ENCODE data around the gene DRC7. TPM values are rescaled to one million over a fixed set of nuclear protein-coding genes. Genes with fewer than 3 reads are reported as not detected.
A peak's percentile ranks its signal among the peaks of the same experiment; 100 is the strongest.

Gene DRC7, protein sequence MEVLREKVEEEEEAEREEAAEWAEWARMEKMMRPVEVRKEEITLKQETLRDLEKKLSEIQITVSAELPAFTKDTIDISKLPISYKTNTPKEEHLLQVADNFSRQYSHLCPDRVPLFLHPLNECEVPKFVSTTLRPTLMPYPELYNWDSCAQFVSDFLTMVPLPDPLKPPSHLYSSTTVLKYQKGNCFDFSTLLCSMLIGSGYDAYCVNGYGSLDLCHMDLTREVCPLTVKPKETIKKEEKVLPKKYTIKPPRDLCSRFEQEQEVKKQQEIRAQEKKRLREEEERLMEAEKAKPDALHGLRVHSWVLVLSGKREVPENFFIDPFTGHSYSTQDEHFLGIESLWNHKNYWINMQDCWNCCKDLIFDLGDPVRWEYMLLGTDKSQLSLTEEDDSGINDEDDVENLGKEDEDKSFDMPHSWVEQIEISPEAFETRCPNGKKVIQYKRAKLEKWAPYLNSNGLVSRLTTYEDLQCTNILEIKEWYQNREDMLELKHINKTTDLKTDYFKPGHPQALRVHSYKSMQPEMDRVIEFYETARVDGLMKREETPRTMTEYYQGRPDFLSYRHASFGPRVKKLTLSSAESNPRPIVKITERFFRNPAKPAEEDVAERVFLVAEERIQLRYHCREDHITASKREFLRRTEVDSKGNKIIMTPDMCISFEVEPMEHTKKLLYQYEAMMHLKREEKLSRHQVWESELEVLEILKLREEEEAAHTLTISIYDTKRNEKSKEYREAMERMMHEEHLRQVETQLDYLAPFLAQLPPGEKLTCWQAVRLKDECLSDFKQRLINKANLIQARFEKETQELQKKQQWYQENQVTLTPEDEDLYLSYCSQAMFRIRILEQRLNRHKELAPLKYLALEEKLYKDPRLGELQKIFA
- total RNA-seq: not detected

DNA sequence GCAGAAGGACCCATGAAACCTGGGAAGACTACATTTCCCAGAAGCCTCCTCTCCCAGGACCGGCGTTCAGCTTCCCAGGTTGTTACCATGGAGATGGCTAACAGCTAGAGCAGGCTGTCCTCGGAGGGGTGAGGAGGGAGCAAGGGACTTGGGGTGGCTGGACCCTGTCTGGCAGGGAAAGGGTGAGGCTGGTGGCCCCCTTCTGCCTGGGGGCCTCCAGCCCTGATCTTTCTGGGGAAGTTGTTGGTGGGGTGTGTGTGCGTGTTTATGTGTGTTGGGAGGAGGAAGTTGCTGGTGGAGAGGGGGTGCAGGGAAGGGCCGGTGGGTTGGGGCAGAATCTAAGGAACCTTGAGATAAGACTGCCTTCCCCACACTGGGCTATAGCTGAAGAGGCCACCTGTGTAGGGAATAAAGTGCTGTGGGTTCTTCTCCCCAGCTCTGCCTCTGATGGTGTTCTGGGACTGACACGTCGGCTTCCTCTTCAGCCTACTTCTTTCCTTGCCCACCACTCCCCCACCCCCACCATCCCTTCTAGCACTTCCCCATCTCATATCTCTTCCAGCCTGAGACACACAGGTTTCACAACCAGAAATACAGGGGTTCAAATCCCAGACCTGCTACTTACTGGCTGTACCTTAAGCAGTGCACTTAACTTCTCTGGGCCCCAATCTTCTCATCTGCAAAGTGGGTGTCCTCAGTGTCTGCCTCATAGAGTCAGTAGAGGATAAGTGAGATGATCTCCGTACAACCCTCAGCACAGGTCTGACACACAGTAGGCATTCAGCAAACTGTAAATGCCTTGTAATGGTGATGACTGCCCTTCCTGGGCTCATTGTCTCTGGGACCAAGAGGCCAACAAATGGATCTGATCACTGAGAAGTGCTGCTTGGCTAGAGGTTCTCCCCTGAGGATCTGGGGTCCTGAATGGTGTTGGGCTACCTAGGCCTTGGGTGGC is at the start of gene DRC7:
Gene DRC7, plus strand, starts transcription at position 82 of the 955 bp plus-strand sequence. CDS start 3,144 bp downstream, outside the sequence.
- Mint-ChIP-seq H3K27ac (peak within 1 kb of the TSS; percentile 13), H3K27me3 (peaks cover 2% of the 10 kb centered on the region), H3K4me3 (no peak within 1 kb of the TSS), H3K4me1 (peaks cover 17% of the 10 kb centered on the region), H3K9me3 (ENCODE audit: low read depth) (no peaks in the 10 kb centered on the region), H3K36me3 (no peaks in the 10 kb centered on the region)
- CTCF ChIA-PET: no interaction called here
- DNase-seq: peak; percentile 59
- ATAC-seq: peak; percentile 44

DNA sequence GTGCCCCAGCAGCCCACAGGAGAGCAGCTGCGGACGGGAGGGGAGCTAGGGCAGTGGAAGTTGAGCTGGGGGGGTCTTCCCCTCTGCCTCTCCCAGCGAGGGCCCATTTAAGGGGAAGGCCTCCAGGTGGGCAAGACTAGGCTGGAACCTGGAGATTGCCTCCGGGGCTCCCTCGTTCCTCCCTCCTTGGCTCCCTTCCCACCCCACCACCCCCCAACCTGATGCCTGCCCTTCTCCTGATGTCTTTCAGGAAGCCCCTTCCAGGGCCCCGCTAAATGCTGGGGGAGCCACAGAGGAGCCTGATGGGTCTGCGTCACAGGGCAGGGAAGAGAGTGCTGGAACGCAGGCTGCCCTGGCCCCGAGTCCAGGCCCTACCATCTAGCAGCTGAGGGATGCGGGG is 49.4 kb upstream of the DRC7 start:
- no peak for DNase-seq
- no peak overlapping the region for H3K4me3 Mint-ChIP-seq
- H3K27me3 Mint-ChIP-seq: peaks cover 2% of the 10 kb centered on the region
- no peak for ATAC-seq
- CTCF ChIA-PET: interaction anchor here (5.2 to 11.1 kb wide), 4 partner anchors 9 to 61 kb away, joined by 71 to 559 read pairs (median 108); no protein-coding TSS in a partner anchor
- peaks cover 29% of the 10 kb centered on the region for H3K4me1 Mint-ChIP-seq
- H3K9me3 Mint-ChIP-seq (ENCODE audit: low read depth): no peaks in the 10 kb centered on the region
- H3K36me3 Mint-ChIP-seq: no peaks in the 10 kb centered on the region
- H3K27ac Mint-ChIP-seq: no peak overlapping the region

DNA sequence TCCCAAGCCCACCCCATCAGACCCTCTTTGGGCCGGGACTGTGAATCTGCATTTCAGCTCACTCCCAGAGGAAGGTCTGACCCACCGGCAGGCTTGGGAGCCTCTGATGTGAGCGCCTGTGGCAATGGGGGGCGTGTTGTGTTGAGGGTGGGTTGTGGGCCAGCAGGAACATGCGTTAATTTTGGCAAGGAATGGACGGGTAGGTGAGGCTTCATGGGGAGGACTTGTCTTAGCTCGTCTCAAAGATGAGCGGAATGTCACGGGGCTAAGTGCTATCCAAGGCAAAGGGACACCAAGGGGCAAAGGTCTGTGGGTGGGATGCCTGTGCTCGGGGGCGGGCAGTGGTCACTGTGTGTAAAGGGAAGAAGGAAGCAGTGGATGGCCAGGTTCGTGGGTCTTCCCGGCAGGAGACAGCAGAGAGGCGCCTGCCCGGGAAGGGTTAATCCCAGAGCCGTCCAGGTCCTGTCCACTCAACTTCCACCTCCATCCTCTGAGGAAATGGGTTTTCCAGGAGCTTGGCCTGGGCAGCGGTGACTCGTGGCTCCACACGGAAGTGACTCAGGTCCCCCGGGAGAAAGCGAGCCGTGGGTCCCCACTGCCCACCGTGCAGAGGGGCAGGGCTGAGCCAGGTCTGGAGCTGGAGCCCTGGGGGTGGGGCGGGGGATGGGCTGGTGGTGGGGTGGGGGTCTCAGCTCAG is 48.8 kb upstream of the DRC7 start:
- Mint-ChIP-seq H3K27ac (no peak overlapping the region), H3K9me3 (ENCODE audit: low read depth) (no peaks in the 10 kb centered on the region), H3K4me1 (peaks cover 32% of the 10 kb centered on the region), H3K36me3 (no peaks in the 10 kb centered on the region), H3K4me3 (no peak overlapping the region), H3K27me3 (no peaks in the 10 kb centered on the region)
- ATAC-seq (no peak), DNase-seq (no peak)
- CTCF ChIA-PET: interaction anchor here (0.7 to 11.1 kb wide), 6 partner anchors 9 to 126 kb away, joined by 3 to 559 read pairs (median 75); no protein-coding TSS in a partner anchor

DNA sequence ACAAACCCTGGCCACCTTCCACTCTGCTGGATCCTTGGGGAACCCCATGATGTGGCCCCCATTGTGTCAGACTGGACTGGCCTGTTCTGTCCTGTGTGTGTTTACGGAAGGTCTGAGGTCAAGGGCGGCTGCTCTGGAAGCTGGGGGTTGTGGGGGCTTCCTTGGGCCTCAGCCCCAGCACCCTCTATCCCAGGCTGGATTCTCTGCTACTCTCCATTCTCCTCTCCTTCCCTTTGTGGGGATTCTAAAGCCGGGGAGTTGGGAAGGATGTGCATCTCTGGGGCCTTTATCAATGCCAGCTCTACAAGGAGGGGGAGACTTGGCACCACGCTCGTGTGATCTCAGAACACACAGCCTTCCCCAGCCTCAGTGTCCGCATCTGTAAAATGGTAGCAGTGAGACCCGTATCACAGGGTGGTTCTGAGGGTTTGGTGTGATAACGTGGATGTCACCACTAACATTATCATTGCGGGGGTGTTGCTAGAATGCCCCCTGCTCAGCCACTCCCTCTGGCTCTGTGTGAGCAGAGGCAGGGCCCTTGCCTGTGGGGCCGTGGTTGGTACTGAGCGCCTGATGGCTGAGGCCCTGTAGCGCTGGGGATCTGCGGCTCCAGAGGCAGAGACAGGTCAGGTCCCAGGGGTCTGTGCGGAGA is 48.1 kb upstream of the DRC7 start:
- Mint-ChIP-seq H3K27ac (no peak overlapping the region), H3K4me1 (peaks cover 35% of the 10 kb centered on the region), H3K27me3 (no peaks in the 10 kb centered on the region), H3K9me3 (ENCODE audit: low read depth) (no peaks in the 10 kb centered on the region), H3K4me3 (no peak overlapping the region), H3K36me3 (no peaks in the 10 kb centered on the region)
- CTCF ChIA-PET: interaction anchor here (0.7 to 11.1 kb wide), 8 partner anchors 10 to 127 kb away, joined by 3 to 559 read pairs (median 46); partner anchors contain the start of gene CCDC102A
- no peak for ATAC-seq
- DNase-seq: no peak

DNA sequence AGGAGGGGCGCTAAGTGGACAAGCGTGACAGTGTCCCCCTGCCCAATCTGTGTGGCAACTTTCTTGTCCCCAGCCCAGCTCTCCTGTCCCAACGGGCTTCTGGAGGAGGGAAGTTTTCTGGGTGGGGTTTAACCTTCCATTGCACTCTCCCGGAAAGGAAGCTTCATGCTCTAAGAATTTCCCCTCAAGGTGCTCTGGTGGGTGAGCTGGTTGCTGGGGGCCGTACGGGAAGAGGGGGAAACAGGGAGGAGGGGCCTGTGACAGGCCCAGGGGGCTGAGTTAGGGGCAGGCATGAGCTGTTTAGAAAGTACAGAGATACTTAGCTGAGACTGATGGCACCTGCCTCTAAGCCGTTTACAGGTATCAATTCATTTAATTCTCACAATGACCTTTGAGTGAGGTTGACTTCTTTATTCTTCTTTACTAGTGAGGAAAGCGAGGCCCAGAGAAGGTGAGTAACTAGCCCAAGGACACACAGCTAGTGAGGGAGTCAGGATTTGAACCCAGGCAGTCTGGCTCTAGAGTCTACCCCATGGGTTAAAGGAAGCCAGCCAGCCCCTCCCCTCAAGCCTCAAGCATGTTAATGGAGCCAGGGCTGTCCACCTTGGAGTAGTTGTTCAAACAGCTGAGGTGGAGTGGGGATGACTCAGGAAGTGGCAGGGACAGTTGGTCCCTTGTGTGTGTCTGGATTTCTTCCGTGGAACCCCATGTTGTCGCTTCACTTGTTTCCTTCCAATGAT is 47.3 kb upstream of the DRC7 start:
- no peak overlapping the region for H3K4me3 Mint-ChIP-seq
- no peak for ATAC-seq
- no peaks in the 10 kb centered on the region for H3K27me3 Mint-ChIP-seq
- CTCF ChIA-PET: interaction anchor here (0.8 to 11.1 kb wide), 12 partner anchors 10 to 128 kb away, joined by 3 to 559 read pairs (median 17); partner anchors contain the start of genes CCDC102A and KATNB1
- peak overlapping the region; percentile 71 for H3K27ac Mint-ChIP-seq
- no peaks in the 10 kb centered on the region for H3K9me3 Mint-ChIP-seq (ENCODE audit: low read depth)
- no peak for DNase-seq
- no peaks in the 10 kb centered on the region for H3K36me3 Mint-ChIP-seq
- peaks cover 43% of the 10 kb centered on the region for H3K4me1 Mint-ChIP-seq

DNA sequence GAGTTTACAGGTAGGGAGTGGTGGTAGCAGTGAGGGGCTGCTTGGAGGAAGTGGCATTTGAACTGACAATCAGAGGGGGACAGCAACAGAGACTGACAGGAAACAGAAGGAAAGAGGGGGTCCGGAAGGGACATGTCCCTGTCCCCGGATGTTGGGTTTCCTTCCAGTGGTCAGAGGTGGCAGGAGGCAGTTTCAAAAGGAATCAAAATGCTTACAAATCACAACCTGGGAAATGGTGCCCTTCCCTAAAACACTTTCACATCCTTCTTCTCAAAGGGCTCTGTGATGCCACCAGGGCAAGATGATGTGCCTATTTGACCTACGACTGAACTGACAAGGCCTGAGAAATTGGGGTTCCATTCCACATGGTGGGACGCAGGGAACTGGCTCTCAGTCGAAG is 46.5 kb upstream of the DRC7 start:
- Mint-ChIP-seq H3K4me3 (no peak overlapping the region), H3K27ac (peak overlapping the region; percentile 71), H3K4me1 (peaks cover 45% of the 10 kb centered on the region), H3K9me3 (ENCODE audit: low read depth) (no peaks in the 10 kb centered on the region), H3K36me3 (no peaks in the 10 kb centered on the region), H3K27me3 (no peaks in the 10 kb centered on the region)
- DNase-seq (no peak), ATAC-seq (no peak)
- CTCF ChIA-PET: interaction anchor here (0.8 to 11.1 kb wide), 25 partner anchors 9 to 211 kb away, joined by 3 to 559 read pairs (median 5); partner anchors contain the start of genes CCDC102A and KATNB1

DNA sequence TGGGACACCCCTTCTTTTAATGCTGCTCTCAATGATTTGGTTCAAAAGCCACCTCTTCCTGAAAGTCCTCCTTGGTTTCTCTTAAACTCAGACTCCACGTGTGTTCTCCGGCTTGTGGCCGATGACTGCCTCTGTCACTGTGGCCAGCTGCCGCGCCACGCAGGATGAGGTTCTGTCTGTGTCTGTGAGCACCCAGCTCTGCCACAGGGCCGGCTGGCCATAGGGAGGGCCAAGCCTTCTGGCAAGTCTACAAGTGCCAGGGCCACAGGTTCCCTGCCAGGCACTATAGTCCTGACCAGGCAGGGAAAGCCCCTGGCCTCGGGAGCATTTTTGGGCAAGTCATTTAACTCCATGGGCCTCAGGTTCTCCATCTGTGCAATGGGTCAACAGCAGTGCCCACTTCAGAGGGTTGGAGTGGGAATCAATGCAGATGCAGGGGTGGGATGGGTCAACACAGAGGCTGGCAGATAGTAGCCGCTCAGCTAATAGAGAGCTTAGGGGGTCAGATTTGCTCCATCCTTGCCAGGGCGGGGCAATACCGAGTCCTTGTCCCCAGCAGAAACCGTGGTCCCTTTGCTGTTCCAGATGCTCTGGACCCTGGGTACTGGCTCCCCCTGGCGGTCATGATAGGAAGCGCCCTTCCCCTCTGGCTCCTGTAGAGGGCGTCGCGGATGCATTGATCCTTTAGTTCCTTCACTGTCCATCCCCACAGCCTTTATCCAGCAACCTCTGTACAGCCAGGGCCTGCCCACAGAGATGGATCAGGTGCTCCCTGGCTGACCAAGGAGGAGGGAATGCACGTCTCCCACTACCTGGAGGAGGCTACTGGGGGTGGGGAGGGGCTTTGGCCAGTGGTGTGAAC is 45.8 kb upstream of the DRC7 start:
- Mint-ChIP-seq H3K27ac (peak overlapping the region; percentile 71), H3K27me3 (no peaks in the 10 kb centered on the region), H3K4me1 (peaks cover 45% of the 10 kb centered on the region), H3K36me3 (no peaks in the 10 kb centered on the region), H3K9me3 (ENCODE audit: low read depth) (no peaks in the 10 kb centered on the region), H3K4me3 (no peak overlapping the region)
- peak; percentile 83 for ATAC-seq
- CTCF ChIA-PET: interaction anchor here (0.6 to 11.1 kb wide), 28 partner anchors 10 to 210 kb away, joined by 3 to 559 read pairs (median 5); partner anchors contain the start of genes ADGRG5, CCDC102A and KATNB1
- DNase-seq: peak; percentile 93

DNA sequence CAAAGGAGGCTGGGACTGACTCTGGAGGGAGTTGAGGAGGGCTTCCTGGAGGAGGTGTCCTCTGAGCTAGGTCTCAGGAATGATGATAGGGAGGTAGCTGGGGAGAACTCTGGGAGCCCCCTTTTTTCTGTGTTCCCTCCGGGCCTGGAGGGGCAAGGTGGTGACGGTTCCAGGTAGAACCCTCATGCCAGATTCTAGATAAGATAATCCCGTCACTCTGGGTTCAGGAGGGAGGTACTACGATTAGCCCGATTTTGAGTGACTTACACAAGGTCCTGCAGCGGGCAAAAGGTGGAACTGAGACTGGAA is 45.2 kb upstream of the DRC7 start:
- Mint-ChIP-seq H3K36me3 (no peaks in the 10 kb centered on the region), H3K27ac (peak overlapping the region; percentile 71), H3K9me3 (ENCODE audit: low read depth) (no peaks in the 10 kb centered on the region), H3K27me3 (no peaks in the 10 kb centered on the region), H3K4me1 (peaks cover 45% of the 10 kb centered on the region), H3K4me3 (no peak overlapping the region)
- CTCF ChIA-PET: interaction anchor here (0.6 to 11.1 kb wide), 19 partner anchors 9 to 351 kb away, joined by 3 to 559 read pairs (median 6); partner anchors contain the start of genes ADGRG5, CCDC102A, KATNB1 and ZNF319
- no peak for ATAC-seq
- no peak for DNase-seq

DNA sequence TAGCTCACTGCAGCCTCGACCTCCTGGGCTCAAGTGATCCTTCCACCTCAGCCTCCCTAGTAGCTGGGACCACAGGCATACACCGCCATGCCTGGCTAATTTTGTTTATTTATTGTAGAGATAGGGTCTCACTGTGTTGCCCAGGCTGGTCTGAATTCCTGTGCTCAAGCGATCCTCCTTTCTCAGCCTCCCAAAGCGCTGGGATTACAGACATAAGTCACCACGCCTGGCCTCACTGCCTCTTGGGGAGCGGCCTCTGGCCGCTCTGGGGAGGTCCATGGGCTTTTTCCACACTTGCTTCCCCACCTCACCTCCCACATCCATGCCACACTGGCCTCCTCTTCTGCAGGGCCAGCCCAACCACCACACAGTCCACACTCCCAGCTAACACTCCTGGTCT is 44.8 kb upstream of the DRC7 start:
- CTCF ChIA-PET: interaction anchor here (0.6 to 11.1 kb wide), 16 partner anchors 9 to 351 kb away, joined by 3 to 559 read pairs (median 10); partner anchors contain the start of genes ADGRG5, CCDC102A, KATNB1 and ZNF319
- DNase-seq: no peak
- H3K9me3 Mint-ChIP-seq (ENCODE audit: low read depth): no peaks in the 10 kb centered on the region
- no peaks in the 10 kb centered on the region for H3K36me3 Mint-ChIP-seq
- no peak for ATAC-seq
- peak overlapping the region; percentile 52 for H3K27ac Mint-ChIP-seq
- H3K27me3 Mint-ChIP-seq: no peaks in the 10 kb centered on the region
- peaks cover 45% of the 10 kb centered on the region for H3K4me1 Mint-ChIP-seq
- no peak overlapping the region for H3K4me3 Mint-ChIP-seq

Data from activated CD8-positive, alpha-beta memory T cell treated with anti-CD3 and anti-CD28 coated beads, Interleukin-2, amount 10 ng/mL, durations not matched to agents 7 days and 5 days (primary cell).